Thyroid gland (tissue), 4 donors: ENCODE data around the gene RNF17. TPM values are rescaled to one million over a fixed set of nuclear protein-coding genes. Genes with fewer than 3 reads are reported as not detected.

Experiments
- DNase-seq, 2 donors: peaks; one replicate each; pipeline ENCODE4 v3.0.0-alpha.2; 2019
- H3K27ac ChIP-seq, 3 donors: fragments of 200-600 bp; sonication (generic); 1 replicate in 2 of 3; 2 replicates in 1 of 3; pipeline ENCODE4 v1.5.1; 2016 to 2019; ENCODE audit warnings: mild to moderate bottlenecking in 1 of 3, moderate library complexity in 1 of 3
- H3K27me3 ChIP-seq: fragments of 200-600 bp; sonication (generic); one replicate; pipeline ENCODE4 v1.5.1; 2019
- H3K36me3 ChIP-seq, 2 donors: fragments of 200-600 bp; sonication (generic); one replicate each; pipeline ENCODE4 v1.5.1; 2016 to 2019
- H3K4me1 ChIP-seq, 2 donors: fragments of 200-600 bp; sonication (generic); one replicate each; pipeline ENCODE4 v1.5.1; 2017 to 2019
- H3K4me3 ChIP-seq, 3 donors: fragments of 200-600 bp; sonication (generic); replicated peaks in 1 of 3; 1 replicate in 2 of 3; 2 replicates in 1 of 3; pipeline ENCODE4 v1.5.1; 2016; ENCODE audit warnings: mild to moderate bottlenecking in 1 of 3
- H3K9me3 ChIP-seq: fragments of 200-600 bp; sonication (generic); one replicate; pipeline ENCODE4 v1.5.1; 2017
- POLR2A ChIP-seq, 2 donors: fragments of 450-650 bp; IDR thresholded peaks; one replicate each; pipeline ENCODE4 v1.6.1; 2017; ENCODE audit warnings: antibody characterized with exemption in 2 of 2, mild to moderate bottlenecking in 2 of 2, moderate library complexity in 1 of 2
- WGBS, 2 donors: methylation state at CpG; one replicate each; pipeline ENCODE4 v1.1.5; 2017; 5-methylcytosine and 5-hydroxymethylcytosine counted together
- intact Hi-C: fragments of 100-400 bp; cut with DNase I; formaldehyde crosslinking; loops from one replicate; pipeline ENCODE4 v1.15.1; 2023
- total RNA-seq, 4 donors: library from RNA; depleted of rRNA; stranded (reverse); fragments of >200 nt; gene quantifications; one replicate each; pipeline ENCODE4 v1.2.3, GENCODE V29; 2016
- TF ChIP-seq, protein P1 (sequence below), 6 experiments: fragments of 200-600 bp in 3 of 6; fragments of 450-650 bp in 3 of 6; sonication (generic) in 3 of 6; IDR thresholded peaks; one replicate each; pipeline ENCODE4 v1.5.1; 2016 to 2019; ENCODE audit warnings: antibody characterized with exemption in 6 of 6, mild to moderate bottlenecking in 2 of 6, inconsistent platforms in 1 of 6, moderate library complexity in 1 of 6

Gene RNF17
- total RNA-seq, 4 donors from 2014 or later, result 0.11 to 0.83 (median 0.13) TPM; not detected in 1

GRCh38 chr13:24906268-24906667, 142.3 kb downstream of the RNF17 start:
- 94% methylated on average over 7 of the region's 7 CpGs for WGBS, 2 donors
- H3K36me3 ChIP-seq, result peaks cover 18 to 19% of the 10 kb centered on the region in 2 donors

DNA sequence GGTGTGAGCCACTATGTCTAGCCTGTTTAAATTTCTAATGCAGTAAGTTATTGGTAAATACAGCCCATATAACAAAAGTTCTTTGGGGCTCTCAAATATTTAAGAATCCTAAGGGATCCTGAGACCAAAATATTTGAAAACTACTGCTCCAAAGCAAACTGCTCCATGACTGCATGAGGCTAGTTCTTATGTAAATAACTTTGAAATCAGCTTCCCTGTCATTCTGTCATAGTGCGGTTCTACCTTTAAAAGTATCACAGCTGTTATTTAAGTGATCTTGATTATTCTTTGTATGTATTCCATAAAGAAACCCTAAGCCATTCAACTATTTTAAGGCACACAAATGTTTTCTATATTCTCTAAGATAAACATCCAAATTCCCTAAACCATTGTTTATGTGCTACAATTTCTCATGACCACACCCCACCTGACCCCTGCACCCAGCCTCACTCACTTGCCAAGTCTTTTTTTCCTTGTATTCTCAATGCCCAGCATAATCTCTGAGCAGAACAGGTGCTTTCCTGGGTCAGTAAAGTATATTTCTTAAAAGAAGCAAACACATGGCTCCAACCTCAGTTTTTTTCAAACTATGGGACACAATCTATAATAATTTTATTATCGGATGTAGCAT, 146.6 kb downstream of the RNF17 start:
- Histone ChIP-seq H3K4me3 (no peak overlapping the region), H3K4me1 (peaks cover 9% of the 10 kb centered on the region in 2 donors), H3K27ac (no peak overlapping the region), H3K27me3 (no peaks in the 10 kb centered on the region), H3K36me3 (peaks cover 17% of the 10 kb centered on the region in 2 donors), H3K9me3 (no peaks in the 10 kb centered on the region)
- no peak for DNase-seq
- WGBS, 2 donors, result 93 to 95% methylated on average over 2 of the region's 2 CpGs
- intact Hi-C loops, result no loop called here
- TF ChIP-seq, protein P1, sequence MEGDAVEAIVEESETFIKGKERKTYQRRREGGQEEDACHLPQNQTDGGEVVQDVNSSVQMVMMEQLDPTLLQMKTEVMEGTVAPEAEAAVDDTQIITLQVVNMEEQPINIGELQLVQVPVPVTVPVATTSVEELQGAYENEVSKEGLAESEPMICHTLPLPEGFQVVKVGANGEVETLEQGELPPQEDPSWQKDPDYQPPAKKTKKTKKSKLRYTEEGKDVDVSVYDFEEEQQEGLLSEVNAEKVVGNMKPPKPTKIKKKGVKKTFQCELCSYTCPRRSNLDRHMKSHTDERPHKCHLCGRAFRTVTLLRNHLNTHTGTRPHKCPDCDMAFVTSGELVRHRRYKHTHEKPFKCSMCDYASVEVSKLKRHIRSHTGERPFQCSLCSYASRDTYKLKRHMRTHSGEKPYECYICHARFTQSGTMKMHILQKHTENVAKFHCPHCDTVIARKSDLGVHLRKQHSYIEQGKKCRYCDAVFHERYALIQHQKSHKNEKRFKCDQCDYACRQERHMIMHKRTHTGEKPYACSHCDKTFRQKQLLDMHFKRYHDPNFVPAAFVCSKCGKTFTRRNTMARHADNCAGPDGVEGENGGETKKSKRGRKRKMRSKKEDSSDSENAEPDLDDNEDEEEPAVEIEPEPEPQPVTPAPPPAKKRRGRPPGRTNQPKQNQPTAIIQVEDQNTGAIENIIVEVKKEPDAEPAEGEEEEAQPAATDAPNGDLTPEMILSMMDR (IDR thresholded peaks at IDR 0.05), result no peak
- TF ChIP-seq POLR2A (IDR thresholded peaks at IDR 0.05), result no peak

More at GRCh38 chr13:24906268-24906667, 142.3 kb downstream of the RNF17 start:
- Histone ChIP-seq H3K27me3 (no peaks in the 10 kb centered on the region), H3K27ac (no peak overlapping the region), H3K4me3 (no peak overlapping the region), H3K4me1 (no peaks in the 10 kb centered on the region), H3K9me3 (no peaks in the 10 kb centered on the region)
- TF ChIP-seq, protein P1 (IDR thresholded peaks at IDR 0.05), result no peak
- no peak for TF ChIP-seq POLR2A (IDR thresholded peaks at IDR 0.05)
- intact Hi-C loops, result no loop called here
- no peak for DNase-seq

- no peak overlapping the region for H3K4me3 ChIP-seq
- 89 to 95% methylated on average over 10 of the region's 10 CpGs for WGBS, 2 donors
- H3K27me3 ChIP-seq, result no peaks in the 10 kb centered on the region
- intact Hi-C loops, result no loop called here
- H3K4me1 ChIP-seq, result peaks cover 12 to 13% of the 10 kb centered on the region in 2 donors
- no peak for DNase-seq
- TF ChIP-seq, protein P1 (IDR thresholded peaks at IDR 0.05), result no peak
- TF ChIP-seq POLR2A (IDR thresholded peaks at IDR 0.05), result no peak
- no peak overlapping the region for H3K27ac ChIP-seq
- H3K9me3 ChIP-seq, result no peaks in the 10 kb centered on the region
- H3K36me3 ChIP-seq, result peaks cover 10% of the 10 kb centered on the region in 2 donors
Observed at GRCh38 chr13:24911133-24911908, 147.4 kb downstream of the RNF17 start.

GRCh38 chr13:24916464-24916863, 152.5 kb downstream of the RNF17 start:
- H3K4me3 ChIP-seq, result no peak overlapping the region
- TF ChIP-seq, protein P1 (IDR thresholded peaks at IDR 0.05), result no peak
- peak in 1 of 2 donors; percentile 24 for TF ChIP-seq POLR2A (IDR thresholded peaks at IDR 0.05)
- intact Hi-C loops, result no loop called here
- no peaks in the 10 kb centered on the region for H3K9me3 ChIP-seq
- no peak for DNase-seq
- no peaks in the 10 kb centered on the region for H3K36me3 ChIP-seq
- peaks cover 20 to 21% of the 10 kb centered on the region in 2 donors for H3K4me1 ChIP-seq
- H3K27me3 ChIP-seq, result no peaks in the 10 kb centered on the region
- peak overlapping the region; percentile 41 to 76 (median 68) for H3K27ac ChIP-seq

DNA sequence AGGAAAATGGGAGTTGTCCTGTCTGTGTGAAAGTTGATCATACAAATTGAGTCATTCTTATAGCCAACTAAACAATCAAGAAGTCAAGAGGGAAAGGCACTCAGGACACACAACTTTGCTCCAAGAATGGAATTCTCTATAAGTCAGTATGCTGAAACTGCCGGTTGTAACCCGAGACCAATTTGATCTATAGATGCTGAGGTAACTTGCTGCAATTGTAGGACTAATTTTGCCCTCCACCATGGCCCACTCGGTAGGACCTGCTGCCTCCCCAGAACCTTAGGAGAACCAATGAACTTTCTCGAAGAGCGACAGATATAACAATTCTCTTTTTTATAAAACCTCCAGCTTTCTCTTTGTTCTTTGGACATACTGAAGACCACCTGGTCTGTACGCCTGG, 157.0 kb downstream of the RNF17 start:
- Histone ChIP-seq H3K9me3 (no peaks in the 10 kb centered on the region), H3K27ac (no peak overlapping the region), H3K4me1 (peaks cover 20% of the 10 kb centered on the region in 2 donors), H3K4me3 (no peak overlapping the region), H3K36me3 (no peaks in the 10 kb centered on the region), H3K27me3 (no peaks in the 10 kb centered on the region)
- intact Hi-C loops, result no loop called here
- no peak for DNase-seq
- WGBS, 2 donors, result 81 to 82% methylated on average over 6 of the region's 6 CpGs
- TF ChIP-seq, protein P1 (IDR thresholded peaks at IDR 0.05), result no peak
- no peak for TF ChIP-seq POLR2A (IDR thresholded peaks at IDR 0.05)
